ENCODE measurements around the gene TBC1D10B.

- TF ChIP-seq ZBTB40 (IDR thresholded peaks at IDR 0.05) = no peak
- TF ChIP-seq ZBTB40 (CRISPR knock-in tag; IDR thresholded peaks at IDR 0.05) = no peak
- TF ChIP-seq, protein P1, sequence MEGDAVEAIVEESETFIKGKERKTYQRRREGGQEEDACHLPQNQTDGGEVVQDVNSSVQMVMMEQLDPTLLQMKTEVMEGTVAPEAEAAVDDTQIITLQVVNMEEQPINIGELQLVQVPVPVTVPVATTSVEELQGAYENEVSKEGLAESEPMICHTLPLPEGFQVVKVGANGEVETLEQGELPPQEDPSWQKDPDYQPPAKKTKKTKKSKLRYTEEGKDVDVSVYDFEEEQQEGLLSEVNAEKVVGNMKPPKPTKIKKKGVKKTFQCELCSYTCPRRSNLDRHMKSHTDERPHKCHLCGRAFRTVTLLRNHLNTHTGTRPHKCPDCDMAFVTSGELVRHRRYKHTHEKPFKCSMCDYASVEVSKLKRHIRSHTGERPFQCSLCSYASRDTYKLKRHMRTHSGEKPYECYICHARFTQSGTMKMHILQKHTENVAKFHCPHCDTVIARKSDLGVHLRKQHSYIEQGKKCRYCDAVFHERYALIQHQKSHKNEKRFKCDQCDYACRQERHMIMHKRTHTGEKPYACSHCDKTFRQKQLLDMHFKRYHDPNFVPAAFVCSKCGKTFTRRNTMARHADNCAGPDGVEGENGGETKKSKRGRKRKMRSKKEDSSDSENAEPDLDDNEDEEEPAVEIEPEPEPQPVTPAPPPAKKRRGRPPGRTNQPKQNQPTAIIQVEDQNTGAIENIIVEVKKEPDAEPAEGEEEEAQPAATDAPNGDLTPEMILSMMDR (IDR thresholded peaks at IDR 0.05 in 2 of 3, conservative IDR thresholded peaks at IDR 0.05 in 1 of 3; ENCODE audit: insufficient read depth in 2 of 3, low read depth in 1 of 3, low read length in 3 of 3) = no peak
- TF ChIP-seq ZBTB1 (CRISPR knock-in tag; IDR thresholded peaks at IDR 0.05; ENCODE audit: borderline replicate concordance, low read depth) = no peak
- no peak for TF ChIP-seq OTX1 (CRISPR knock-in tag; IDR thresholded peaks at IDR 0.05)
- TF ChIP-seq KLF16 (IDR thresholded peaks at IDR 0.05) = no peak
- no peak for TF ChIP-seq NRF1 (conservative IDR thresholded peaks at IDR 0.05 in 1 of 2, IDR thresholded peaks at IDR 0.05 in 1 of 2)
- TF ChIP-seq HDAC6 (IDR thresholded peaks at IDR 0.05; ENCODE audit: low read depth, low read length) = no peak
- no peak for TF ChIP-seq MAFK (IDR thresholded peaks at IDR 0.05; ENCODE audit: low read length)
- no peak for TF ChIP-seq JUNB (CRISPR knock-in tag; conservative IDR thresholded peaks at IDR 0.05)
Measured at GRCh38 chr16:30342751-30343490, 27.4 kb downstream of the TBC1D10B start.

Measured in K562 (cell line).